CMK (cell line): Measurements from ENCODE around the gene VOPP1.
A peak's percentile ranks its signal among the peaks of the same experiment; 100 is the strongest.

Experiments
- DNase-seq: peaks from one replicate; pipeline ENCODE4 v3.0.0-alpha.2; 2010; ENCODE audit warnings: low read depth

Gene VOPP1

GRCh38 chr7:55555160-55555559 is 17.1 kb downstream of the VOPP1 start:
- DNase-seq = no peak

DNA sequence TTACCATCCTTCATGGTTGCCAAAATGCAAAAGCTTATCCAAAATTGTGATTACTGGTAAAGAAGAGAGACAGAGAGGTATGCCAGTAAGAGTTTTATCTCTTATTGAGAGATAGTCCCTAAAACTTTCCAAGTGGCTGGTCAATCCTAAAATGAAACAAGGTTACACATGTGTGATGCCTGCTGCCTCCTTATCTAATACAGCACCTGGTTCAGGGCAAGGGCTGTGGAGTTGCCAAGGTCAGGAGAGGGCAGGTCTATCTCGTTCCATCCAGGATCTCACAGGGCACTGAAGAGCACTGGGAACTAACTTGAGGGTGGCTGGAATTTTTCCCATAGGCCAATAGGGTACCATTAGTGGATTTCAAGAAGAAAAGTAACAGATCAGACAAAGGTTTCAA is 18.3 kb downstream of the VOPP1 start:
- no peak for DNase-seq

DNA sequence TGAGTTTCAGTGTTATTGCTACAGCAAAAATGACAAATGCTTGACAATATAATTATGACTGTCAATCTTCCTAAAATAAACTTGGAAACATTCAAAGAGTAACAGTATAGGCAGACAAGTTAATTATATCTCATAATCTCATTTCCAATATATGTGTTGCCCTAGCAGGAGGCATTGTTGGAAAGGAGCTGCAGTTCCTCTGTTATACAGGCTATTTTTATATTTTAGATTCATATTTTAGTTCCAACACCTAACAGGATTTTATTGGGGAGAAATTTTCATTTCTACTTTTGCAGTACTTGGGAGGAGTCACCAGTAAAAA is 19.3 kb downstream of the VOPP1 start:
- DNase-seq = no peak

DNA sequence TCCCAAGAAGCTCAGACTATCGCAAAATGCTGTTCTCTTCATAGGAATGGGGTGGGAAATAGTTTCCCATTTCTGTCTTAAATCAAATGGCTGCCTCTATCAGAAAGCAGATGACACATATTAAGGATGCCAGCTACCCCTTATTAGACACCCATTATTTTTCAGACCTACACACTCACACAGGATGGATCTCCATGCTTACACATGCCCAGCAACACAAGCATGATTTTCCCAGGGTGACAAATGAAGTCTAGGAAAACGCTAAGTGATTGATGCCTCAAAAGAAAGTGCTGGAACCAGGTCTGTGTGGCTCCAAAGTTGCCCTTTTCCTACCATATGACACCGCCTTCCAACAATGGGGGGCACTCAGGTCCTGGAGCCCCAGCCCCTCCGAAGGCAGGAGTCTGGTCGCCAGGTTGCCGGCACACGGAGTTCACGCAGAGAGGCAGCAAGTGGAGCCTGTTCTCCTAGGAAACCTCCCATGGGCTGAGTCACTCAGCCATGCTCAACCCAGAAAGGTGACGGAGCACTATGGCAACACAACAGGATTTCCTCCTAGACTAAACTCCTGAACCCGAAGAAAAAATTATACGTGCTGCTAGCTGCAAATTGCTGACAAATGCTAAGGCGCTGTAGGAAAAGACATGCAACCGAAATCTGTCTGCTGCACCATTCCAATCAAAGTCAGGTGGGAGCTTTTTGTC is 19.8 kb downstream of the VOPP1 start:
- no peak for DNase-seq

GRCh38 chr7:55550841-55551537 is 21.3 kb downstream of the VOPP1 start:
- DNase-seq = no peak

DNA sequence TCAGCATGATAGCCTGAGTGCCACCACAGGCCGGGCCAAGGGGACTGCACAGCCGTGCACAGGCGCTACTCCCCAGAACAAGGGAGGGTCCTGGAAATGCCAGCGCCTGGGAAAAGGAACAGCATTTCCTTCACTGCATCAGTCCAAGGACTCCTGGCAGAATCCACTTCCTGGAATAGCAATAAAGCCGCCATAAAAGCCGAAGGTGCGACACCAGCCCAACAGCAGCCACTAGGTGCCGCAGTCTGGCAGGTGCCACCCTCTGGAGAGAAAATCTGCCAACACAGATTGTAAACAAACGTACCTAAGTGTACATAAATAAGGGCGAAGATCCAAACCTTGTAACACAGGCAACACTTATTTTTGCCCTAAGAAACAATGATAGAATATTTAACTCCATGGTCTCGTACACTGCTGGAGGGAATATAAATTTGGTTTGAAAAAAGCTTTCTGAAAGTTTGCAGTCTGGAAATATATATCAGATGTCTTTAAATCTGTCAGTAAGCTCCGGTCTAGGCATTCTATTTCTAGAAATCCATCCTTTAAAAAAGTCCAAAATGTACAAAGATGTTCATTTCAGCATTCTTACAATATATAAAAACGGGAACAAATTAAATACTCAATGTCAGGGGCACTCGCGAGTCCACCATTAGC is 22.2 kb downstream of the VOPP1 start:
- DNase-seq = no peak

DNA sequence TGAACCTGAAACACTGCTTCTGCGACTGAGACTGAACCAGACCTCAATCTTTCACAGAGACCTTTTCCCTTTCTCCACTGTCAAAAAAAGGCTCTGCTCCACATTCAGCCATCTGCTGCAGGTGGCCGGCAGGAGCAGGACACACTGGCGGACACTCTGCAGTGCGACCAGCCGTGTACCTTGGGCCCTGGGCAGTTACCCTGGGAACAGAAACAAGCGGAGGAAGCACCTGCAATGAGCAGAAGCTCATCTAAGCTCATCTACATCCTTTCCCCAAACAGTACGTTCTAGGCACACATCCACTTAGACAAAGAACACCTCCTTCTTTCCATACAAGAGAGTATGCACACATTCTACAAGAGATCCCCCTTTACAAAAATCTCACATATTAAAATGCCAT is 22.8 kb downstream of the VOPP1 start:
- no peak for DNase-seq

DNA sequence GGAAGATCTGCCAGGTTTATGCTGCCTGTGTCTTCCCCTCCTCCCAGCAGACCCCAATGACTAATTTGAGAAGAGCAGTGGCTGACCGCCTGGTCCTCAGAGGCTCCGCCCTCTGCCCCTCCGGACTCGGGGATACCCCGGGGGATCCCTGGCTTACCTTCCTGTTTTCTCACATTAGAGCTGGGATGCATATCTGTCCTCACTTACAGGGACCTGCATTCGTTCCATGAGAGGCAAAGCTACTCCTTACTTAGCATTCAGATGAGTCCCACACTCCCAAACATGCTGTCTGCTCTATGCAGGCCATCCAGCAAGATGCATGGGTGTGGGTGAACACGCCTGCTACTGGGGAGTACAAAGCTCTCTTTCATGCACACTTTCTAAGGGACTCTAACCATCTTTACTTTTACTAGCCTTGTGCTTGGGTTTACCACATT is 24.0 kb downstream of the VOPP1 start:
- no peak for DNase-seq

GRCh38 chr7:55546814-55547213 is 25.5 kb downstream of the VOPP1 start:
- no peak for DNase-seq

DNA sequence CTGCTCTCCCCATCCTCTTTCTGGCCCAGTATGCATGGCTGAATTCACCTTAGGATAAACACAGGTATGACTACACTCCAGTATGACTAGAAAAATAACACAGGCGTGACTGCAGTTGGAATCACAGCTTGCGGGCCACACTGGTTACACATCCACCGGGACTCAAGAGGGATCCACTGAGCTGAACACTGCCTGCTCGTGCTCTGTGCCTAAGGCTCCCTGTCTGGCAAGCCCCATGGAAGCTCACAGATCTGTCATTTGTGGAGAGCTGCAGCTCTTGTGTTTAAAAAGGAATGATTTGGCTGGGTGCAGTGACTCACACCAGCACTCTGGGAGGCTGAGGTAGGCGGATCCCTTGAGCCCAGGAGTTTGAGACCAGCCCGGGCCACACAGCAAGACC is 26.8 kb downstream of the VOPP1 start:
- no peak for DNase-seq

DNA sequence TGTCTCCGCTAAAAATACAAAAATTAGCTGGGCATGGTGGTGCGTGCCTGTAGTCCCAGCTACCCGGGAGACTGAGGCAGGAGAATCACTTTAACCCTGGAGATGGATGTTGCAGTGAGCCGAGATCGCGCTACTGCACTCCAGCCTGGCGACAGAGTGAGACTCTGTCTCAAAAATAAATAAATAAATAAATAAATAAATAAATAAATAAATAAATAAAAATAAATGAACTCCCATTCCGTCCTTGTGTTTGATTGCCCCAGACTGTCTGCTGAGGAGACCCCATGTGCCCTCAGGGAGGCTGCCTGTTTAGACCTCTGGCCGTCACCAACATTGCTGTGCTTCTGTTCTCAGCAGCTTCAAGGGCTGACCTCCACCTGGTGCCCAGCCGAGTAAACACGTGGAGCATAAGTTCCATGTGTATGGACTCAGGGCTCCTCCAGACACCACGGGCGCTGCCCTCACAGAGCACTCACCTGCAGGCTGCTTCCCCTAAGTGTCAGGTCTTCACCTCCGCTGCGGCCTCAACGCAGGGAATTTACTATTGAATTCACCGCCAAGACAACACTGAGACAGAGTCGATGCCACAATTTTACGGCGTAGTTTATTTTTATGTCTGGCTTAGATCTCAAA is 32.0 kb downstream of the VOPP1 start:
- DNase-seq = no peak

DNA sequence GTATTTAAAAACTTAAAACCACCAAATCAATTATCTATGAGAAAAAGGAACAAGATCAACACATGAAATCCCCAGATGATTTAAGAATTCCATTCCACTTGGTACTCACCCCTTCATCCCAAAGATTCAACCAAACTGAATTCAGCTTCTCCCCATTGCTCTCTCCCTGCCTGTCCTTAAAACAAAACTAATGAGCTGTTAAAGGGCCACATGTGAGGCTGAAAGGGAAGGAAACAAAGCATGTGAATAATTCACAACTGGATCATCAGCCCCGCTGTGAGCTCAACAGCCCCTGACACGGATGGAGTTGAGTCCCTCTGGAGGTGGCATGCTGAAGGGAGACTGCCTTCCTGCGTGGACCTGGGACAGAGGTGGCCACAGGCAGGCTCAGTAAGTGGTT is 32.9 kb downstream of the VOPP1 start:
- DNase-seq = no peak

GRCh38 chr7:55538538-55538937 is 33.8 kb downstream of the VOPP1 start:
- DNase-seq = no peak

DNA sequence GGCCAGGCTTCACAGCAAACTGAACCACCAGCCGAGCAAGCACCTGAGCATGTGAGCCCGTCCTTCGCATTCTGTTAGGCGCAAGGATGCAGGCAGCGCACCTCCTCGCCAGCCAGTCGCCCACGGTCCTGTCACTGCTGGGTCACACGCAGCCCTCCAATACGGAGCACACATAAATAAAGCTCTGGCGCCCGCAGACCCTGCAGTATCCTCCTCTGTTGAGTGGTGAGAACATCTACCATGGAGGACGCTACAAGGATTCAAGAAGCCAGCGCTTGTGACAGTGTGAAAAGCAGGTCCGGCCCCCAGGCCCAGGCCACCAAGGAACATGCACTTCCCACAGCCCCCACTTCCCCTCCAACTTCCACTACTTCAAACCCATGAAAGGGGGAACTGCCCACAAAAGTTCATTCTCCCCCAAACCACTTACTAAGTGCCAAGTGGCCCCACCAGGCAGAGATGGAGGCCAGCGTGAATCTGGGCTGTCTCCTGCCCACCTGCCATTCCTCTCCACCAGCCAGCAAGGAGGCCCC is 34.8 kb downstream of the VOPP1 start:
- no peak for DNase-seq

DNA sequence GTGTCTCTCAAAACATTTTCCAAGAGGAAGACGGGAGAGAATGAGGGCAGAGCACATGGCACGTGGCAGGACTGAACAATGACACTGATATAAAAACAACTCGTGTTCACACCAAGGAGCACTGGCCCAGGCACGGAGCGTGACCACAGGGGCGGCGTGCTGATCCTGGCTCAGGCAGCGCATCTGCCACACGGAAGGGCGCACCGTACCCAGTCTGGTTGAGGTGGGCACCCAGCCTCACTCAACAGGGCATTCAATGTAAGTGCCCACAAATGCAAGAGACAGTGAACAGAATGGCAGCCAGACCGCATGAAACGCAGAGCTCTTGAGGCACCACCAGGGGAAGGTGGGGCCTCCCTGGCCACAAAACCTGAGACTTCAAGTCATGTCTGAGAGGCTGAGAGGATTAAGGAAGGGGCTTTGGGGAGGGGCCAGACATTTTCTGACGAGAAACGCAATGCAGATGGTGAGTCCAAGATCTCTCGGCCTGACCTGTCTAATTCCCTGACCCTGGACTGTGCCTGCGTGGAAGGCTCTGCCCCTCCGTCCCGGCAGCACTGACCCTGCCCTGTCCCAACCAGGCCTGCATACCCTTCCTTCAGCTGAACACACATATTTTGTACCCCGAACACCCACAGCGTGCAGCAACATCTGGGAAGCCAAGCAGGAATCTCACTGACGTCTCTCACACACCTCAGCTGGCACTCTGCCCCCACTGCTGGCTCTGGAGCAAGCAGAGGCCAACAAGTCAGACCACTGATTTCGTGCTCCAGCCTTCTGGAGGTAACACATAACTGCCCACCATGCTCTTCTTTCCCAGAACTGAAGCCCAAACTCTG is 35.5 kb downstream of the VOPP1 start:
- no peak for DNase-seq

GRCh38 chr7:55535617-55536016 is 36.7 kb downstream of the VOPP1 start:
- no peak for DNase-seq

GRCh38 chr7:55534916-55535590 is 37.2 kb downstream of the VOPP1 start:
- no peak for DNase-seq

- DNase-seq = no peak
These were observed 37.9 kb downstream of the VOPP1 start for GRCh38 chr7:55534262-55534915.

- no peak for DNase-seq
These were observed 38.6 kb downstream of the VOPP1 start for GRCh38 chr7:55533729-55534080.

- peak; percentile 36 for DNase-seq
These were observed 39.1 kb downstream of the VOPP1 start for GRCh38 chr7:55533050-55533728.
